B cell (primary cell): ENCODE results near the gene FOXL2. TPM values are rescaled to one million over a fixed set of nuclear protein-coding genes. Genes with fewer than 3 reads are reported as not detected.

Experiments
- ATAC-seq: fragments of 200-7000 bp; cut with Tn5 transposase; one replicate; pipeline ENCODE4 v1.10.0; 2021; ENCODE audit warnings: low read depth, mild to moderate bottlenecking, moderate number of reproducible peaks, moderate library complexity
- CTCF ChIA-PET: fragments of 350-600 bp; sonication (Branson Sonifier 250); formaldehyde crosslinking; loops from one replicate; lab custom pipeline; 2021; ENCODE audit warnings: antibody characterized with exemption, inconsistent platforms; lab: Charles Lee
- POLR2A ChIA-PET: fragments of 350-600 bp; sonication (Branson Sonifier 250); formaldehyde crosslinking; loops from one replicate; lab custom pipeline; 2021; ENCODE audit warnings: antibody characterized with exemption; lab: Charles Lee
- DNase-seq: peaks from one replicate; pipeline ENCODE4 v3.0.0; 2013
- H2AFZ ChIP-seq: 2 replicates; pipeline ENCODE4 v1.6.1; 2012; ENCODE audit warnings: mild to moderate bottlenecking, low read depth, low read length; ENCODE audit not compliant: insufficient read depth, poor library complexity, severe bottlenecking
- H3K27ac ChIP-seq, 2 donors: 1 replicate in 1 of 2; 2 replicates in 1 of 2; pipeline ENCODE4 v1.5.1; 2012 to 2013; ENCODE audit warnings: low read length in 2 of 2, mild to moderate bottlenecking in 2 of 2, moderate library complexity in 1 of 2
- H3K27me3 ChIP-seq, 4 experiments: fragments of 200-600 bp in 1 of 4; sonication (generic) in 1 of 4; replicated peaks in 1 of 4; 1 replicate in 2 of 4; 2 replicates in 2 of 4; pipeline versions ENCODE4 v1.6.1 to v1.7.0; 2013 to 2016; ENCODE audit warnings: low read length in 3 of 4, mild to moderate bottlenecking in 2 of 4, mixed read lengths in 1 of 4, moderate library complexity in 1 of 4; ENCODE audit not compliant: insufficient read depth in 4 of 4, control insufficient read depth in 3 of 4; ENCODE audit errors: control extremely low read depth in 1 of 4
- H3K36me3 ChIP-seq, 2 experiments: replicated peaks in 1 of 2; 1 replicate in 1 of 2; 2 replicates in 1 of 2; pipeline versions ENCODE4 v1.6.1 to v1.7.1; 2013; ENCODE audit warnings: low read length in 1 of 2; ENCODE audit not compliant: insufficient read depth in 2 of 2, control insufficient read depth in 1 of 2; ENCODE audit errors: control extremely low read depth in 1 of 2, extremely low read depth in 1 of 2
- H3K4me1 ChIP-seq, 2 donors: fragments of 200-600 bp in 1 of 2; sonication (generic) in 1 of 2; 1 replicate in 1 of 2; 2 replicates in 1 of 2; pipeline versions ENCODE4 v1.5.1 to v1.6.1; 2013 to 2017; ENCODE audit warnings: low read length in 2 of 2; ENCODE audit not compliant: control insufficient read depth in 2 of 2, insufficient read depth in 2 of 2
- H3K4me2 ChIP-seq: replicated peaks from 2 replicates; pipeline ENCODE3; 2012; ENCODE audit warnings: mild to moderate bottlenecking, low read depth, low read length; ENCODE audit not compliant: poor library complexity, severe bottlenecking
- H3K4me3 ChIP-seq, 5 experiments: fragments of 200-600 bp in 1 of 5; sonication (generic) in 1 of 5; 1 replicate in 3 of 5; 2 replicates in 2 of 5; pipeline versions ENCODE4 v1.5.1 to v1.7.0; 2011 to 2016; ENCODE audit warnings: low read length in 4 of 5, mild to moderate bottlenecking in 4 of 5, low read depth in 2 of 5, control low read depth in 1 of 5, moderate library complexity in 1 of 5; ENCODE audit not compliant: insufficient read depth in 1 of 5; ENCODE audit errors: control extremely low read depth in 1 of 5, extremely low read depth in 1 of 5
- H3K79me2 ChIP-seq: fragments of 200-600 bp; sonication (generic); one replicate; pipeline ENCODE4 v1.6.0; 2016; ENCODE audit warnings: low read length; ENCODE audit not compliant: control insufficient read depth, insufficient read depth
- H3K9ac ChIP-seq: fragments of 200-600 bp; sonication (generic); 2 replicates; pipeline ENCODE4 v1.6.1; 2017; ENCODE audit warnings: mild to moderate bottlenecking, low read length, moderate library complexity
- H3K9me3 ChIP-seq, 3 donors: one replicate each; pipeline versions ENCODE4 v1.6.1 to v1.7.1; 2013; ENCODE audit warnings: low read length in 2 of 3; ENCODE audit not compliant: control insufficient read depth in 2 of 3, insufficient read depth in 1 of 3; ENCODE audit errors: control extremely low read depth in 1 of 3
- H4K20me1 ChIP-seq: 2 replicates; pipeline ENCODE4 v1.6.0; 2012; ENCODE audit warnings: mild to moderate bottlenecking, low read length; ENCODE audit not compliant: insufficient read depth, control insufficient read depth, poor library complexity, severe bottlenecking
- H3K27ac Mint-ChIP-seq: one replicate; pipeline ENCODE4 v1.8.0; 2021; ENCODE audit warnings: mixed read lengths
- H3K27me3 Mint-ChIP-seq: one replicate; pipeline ENCODE4 v1.8.0; 2021; ENCODE audit warnings: mixed read lengths
- H3K4me1 Mint-ChIP-seq: one replicate; pipeline ENCODE4 v1.8.0; 2021; ENCODE audit warnings: mixed read lengths
- H3K4me3 Mint-ChIP-seq: one replicate; pipeline ENCODE4 v1.8.0; 2021; ENCODE audit warnings: mixed read lengths
- H3K9me3 Mint-ChIP-seq: one replicate; pipeline ENCODE4 v1.8.0; 2022; ENCODE audit warnings: mixed read lengths; ENCODE audit not compliant: insufficient read depth
- CTCF ChIP-seq: fragments of 200-600 bp; IDR thresholded peaks from one replicate; pipeline ENCODE4 v1.8.0; 2022; ENCODE audit warnings: antibody characterized with exemption, mild to moderate bottlenecking
- EZH2 ChIP-seq: IDR thresholded peaks from 2 replicates; pipeline ENCODE4 v1.6.1; 2012; ENCODE audit warnings: borderline replicate concordance, low read depth, mild to moderate bottlenecking, moderate library complexity, low read length; ENCODE audit not compliant: insufficient read depth, poor library complexity, severe bottlenecking
- WGBS: methylation state at CpG from one replicate; pipeline ENCODE4 v1.1.5; 2013; ENCODE audit warnings: missing lambda C conversion rate; ENCODE audit not compliant: insufficient coverage; 5-methylcytosine and 5-hydroxymethylcytosine counted together
- intact Hi-C: fragments of 100-400 bp; cut with micrococcal nuclease; formaldehyde crosslinking; loops from one replicate; pipeline ENCODE4 v1.10.0; 2022
- polyA plus RNA-seq: library from polyadenylated mRNA; depleted of rRNA; stranded (reverse); fragments of >200 nt; gene quantifications from 2 replicates; pipeline ENCODE4 v1.2.3, GENCODE V29; 2012
- total RNA-seq, 2 donors: library from RNA; stranded (reverse); fragments of 120-200 nt in 1 of 2; gene quantifications; 1 replicate in 1 of 2; 2 replicates in 1 of 2; pipeline versions ENCODE4 v1.2.3 to v1.2.4, GENCODE V29; 2013 to 2022

FOXL2 gene
- total and polyA plus RNA-seq, 2 donors (not counting 1 experiment from before 2014, with no cell fraction given), result not detected

- Histone ChIP-seq H2AFZ (no peak overlapping the region), H3K9ac (no peak overlapping the region), H3K9me3 (peaks cover 0 to 4% (median 0%) of the 10 kb centered on the region in 3 donors), H3K79me2 (no peaks in the 10 kb centered on the region), H3K4me3 (no peak overlapping the region), H3K4me1 (peaks cover 3 to 18% of the 10 kb centered on the region in 2 donors), H3K27ac (no peak overlapping the region), H4K20me1 (no peaks in the 10 kb centered on the region), H3K27me3 (no peaks in the 10 kb centered on the region), H3K36me3 (no peaks in the 10 kb centered on the region), H3K4me2 (no peak overlapping the region)
- intact Hi-C loops, result loop anchor here (10.0 kb wide), 1 partner anchor 763 kb away; the partner anchor contains the start of gene NMNAT3
- Mint-ChIP-seq H3K27me3 (peaks cover 3% of the 10 kb centered on the region), H3K9me3 (no peaks in the 10 kb centered on the region), H3K27ac (no peak overlapping the region), H3K4me3 (no peak overlapping the region), H3K4me1 (peaks cover 13% of the 10 kb centered on the region)
- WGBS, result 94% methylated on average over 3 of the region's 4 CpGs
- DNase-seq, result no peak
- ChIA-PET POLR2A (no interaction called here), CTCF (interaction anchor here (0.8 to 16.4 kb wide), 11 partner anchors 8 to 433 kb away, joined by 3 to 461 read pairs (median 5); partner anchors contain the start of genes CEP70 and PIK3CB)
- no peak for ATAC-seq
- TF ChIP-seq EZH2 (no peak), CTCF (no peak)
These were observed 34.7 kb downstream of the FOXL2 start for GRCh38 chr3:138912237-138912636.

GRCh38 chr3:138911621-138912020 is 35.3 kb downstream of the FOXL2 start:
- Histone ChIP-seq H3K4me2 (no peak overlapping the region), H3K27me3 (no peaks in the 10 kb centered on the region), H3K4me1 (peaks cover 3 to 18% of the 10 kb centered on the region in 2 donors), H3K9me3 (peaks cover 0 to 4% (median 0%) of the 10 kb centered on the region in 3 donors), H3K9ac (no peak overlapping the region), H3K79me2 (no peaks in the 10 kb centered on the region), H4K20me1 (no peaks in the 10 kb centered on the region), H3K36me3 (no peaks in the 10 kb centered on the region), H3K27ac (no peak overlapping the region), H3K4me3 (no peak overlapping the region), H2AFZ (no peak overlapping the region)
- peaks cover 12% of the 10 kb centered on the region for H3K4me1 Mint-ChIP-seq
- WGBS, result no CpG with 5 or more reads among the region's 1 CpG
- H3K27me3 Mint-ChIP-seq, result peaks cover 3% of the 10 kb centered on the region
- CTCF ChIA-PET, result interaction anchor here (1.2 to 16.4 kb wide), 6 partner anchors 13 to 318 kb away, joined by 3 to 461 read pairs (median 6); partner anchors contain the start of gene CEP70
- TF ChIP-seq EZH2 (no peak), CTCF (no peak)
- POLR2A ChIA-PET, result no interaction called here
- DNase-seq, result no peak
- intact Hi-C loops, result loop anchor here (10.0 kb wide), 1 partner anchor 763 kb away; the partner anchor contains the start of gene NMNAT3
- H3K9me3 Mint-ChIP-seq, result no peaks in the 10 kb centered on the region
- no peak overlapping the region for H3K4me3 Mint-ChIP-seq
- ATAC-seq, result no peak
- H3K27ac Mint-ChIP-seq, result no peak overlapping the region
